ENCODE data around the gene SLC30A4.
"Not testable (repeated sequence)": the region's sequence is repeated elsewhere in the genome, so short reads cannot be mapped to it uniquely, and the experiment has no call there.

SLC30A4 gene

GRCh38 chr15:45510758-45511280, 11.7 kb downstream of the SLC30A4 start:
- no peak for DNase-seq (ENCODE audit: low read depth in 2 of 2, low spot score in 1 of 2)

- not testable (repeated sequence) for DNase-seq (ENCODE audit: low read depth in 2 of 2, low spot score in 1 of 2)
Observed at GRCh38 chr15:45507143-45507542, 15.4 kb downstream of the SLC30A4 start.

- no peak for DNase-seq (ENCODE audit: low read depth in 2 of 2, low spot score in 1 of 2)
Observed at GRCh38 chr15:45499426-45499825, 23.1 kb downstream of the SLC30A4 start.

GRCh38 chr15:45498701-45499100, 23.9 kb downstream of the SLC30A4 start:
- no peak for DNase-seq (ENCODE audit: low read depth in 2 of 2, low spot score in 1 of 2)

- no peak for DNase-seq (ENCODE audit: low read depth in 2 of 2, low spot score in 1 of 2)
Observed at GRCh38 chr15:45497261-45497660, 25.3 kb downstream of the SLC30A4 start.

GRCh38 chr15:45496658-45497057, 25.9 kb downstream of the SLC30A4 start:
- no peak for DNase-seq (ENCODE audit: low read depth in 2 of 2, low spot score in 1 of 2)

GRCh38 chr15:45495588-45495987, 27.0 kb downstream of the SLC30A4 start:
- DNase-seq (ENCODE audit: low read depth in 2 of 2, low spot score in 1 of 2), result no peak

GRCh38 chr15:45489690-45490238, 32.8 kb downstream of the SLC30A4 start:
- DNase-seq (ENCODE audit: low read depth in 2 of 2, low spot score in 1 of 2), result no peak

GRCh38 chr15:45486317-45486716, 36.2 kb downstream of the SLC30A4 start:
- no peak for DNase-seq (ENCODE audit: low read depth in 2 of 2, low spot score in 1 of 2)

GRCh38 chr15:45481135-45481534, 41.4 kb downstream of the SLC30A4 start:
- no peak for DNase-seq (ENCODE audit: low read depth in 2 of 2, low spot score in 1 of 2)

GRCh38 chr15:45476410-45476809, 46.1 kb downstream of the SLC30A4 start:
- no peak for DNase-seq (ENCODE audit: low read depth in 2 of 2, low spot score in 1 of 2)

- no peak for DNase-seq (ENCODE audit: low read depth in 2 of 2, low spot score in 1 of 2)
Observed at GRCh38 chr15:45474799-45475198, 47.8 kb downstream of the SLC30A4 start.

- DNase-seq (ENCODE audit: low read depth in 2 of 2, low spot score in 1 of 2), result no peak
Observed at GRCh38 chr15:45473068-45473467, 49.5 kb downstream of the SLC30A4 start.

- no peak for DNase-seq (ENCODE audit: low read depth in 2 of 2, low spot score in 1 of 2)
Observed at GRCh38 chr15:45471151-45471550, 51.4 kb downstream of the SLC30A4 start.

- DNase-seq (ENCODE audit: low read depth in 2 of 2, low spot score in 1 of 2), result no peak
Observed at GRCh38 chr15:45469441-45469840, 53.1 kb downstream of the SLC30A4 start.

GRCh38 chr15:45469027-45469426, 53.5 kb downstream of the SLC30A4 start:
- DNase-seq (ENCODE audit: low read depth in 2 of 2, low spot score in 1 of 2), result no peak

GRCh38 chr15:45468294-45468693, 54.3 kb downstream of the SLC30A4 start:
- DNase-seq (ENCODE audit: low read depth in 2 of 2, low spot score in 1 of 2), result no peak

- peak; percentile 62 to 82 for DNase-seq (ENCODE audit: low read depth in 2 of 2, low spot score in 1 of 2)
Observed at GRCh38 chr15:45458746-45459403, 63.7 kb downstream of the SLC30A4 start.

- DNase-seq (ENCODE audit: low read depth in 2 of 2, low spot score in 1 of 2), result peak; percentile 36 to 71
Observed at GRCh38 chr15:45457641-45458539, 64.7 kb downstream of the SLC30A4 start.

- DNase-seq (ENCODE audit: low read depth in 2 of 2, low spot score in 1 of 2), result no peak
Observed at GRCh38 chr15:45457220-45457619, 65.3 kb downstream of the SLC30A4 start.

GRCh38 chr15:45456212-45457106, 66.1 kb downstream of the SLC30A4 start:
- DNase-seq (ENCODE audit: low read depth in 2 of 2, low spot score in 1 of 2), result peak; percentile 35 to 37
